HepG2 (cell line): ENCODE data around the gene RBAK. TPM values are rescaled to one million over a fixed set of nuclear protein-coding genes. Genes with fewer than 3 reads are reported as not detected.

Experiments
- ATAC-seq: fragments of 200-7000 bp; cut with Tn5 transposase; 3 replicates; pipeline ENCODE4 v1.9.1; 2020; ENCODE audit warnings: mild to moderate bottlenecking, moderate library complexity
- BruUV-seq: library from RNA; stranded (reverse); fragments of 400-500 nt; replicated peaks from 2 replicates; lab custom pipeline; 2021; lab: Mats Ljungman, UMichigan
- CTCF ChIA-PET: fragments of 300-600 bp; formaldehyde crosslinking; extraction: SDS; loops from one replicate; lab custom pipeline; 2021; ENCODE audit warnings: low total read pairs, inconsistent platforms, low intra/inter-chr PET ratio; lab: Yijun Ruan, JAX
- POLR2A ChIA-PET: fragments of 350-600 bp; sonication (Branson Sonifier 250); formaldehyde crosslinking; loops from one replicate; lab custom pipeline; 2020; ENCODE audit warnings: antibody characterized with exemption, inconsistent platforms; lab: Yijun Ruan, JAX
- DNase-seq: peaks from one replicate; pipeline ENCODE4 v3.0.0-alpha.2; 2015; ENCODE audit warnings: low spot score
- FAIRE-seq: peaks from 3 replicates; lab custom pipeline; 2011; peaks lifted over from hg19 to GRCh38; lab: Jason Lieb, UNC
- H2AFZ ChIP-seq: one replicate; pipeline ENCODE4 v1.6.1; 2011; ENCODE audit warnings: low read length, inconsistent platforms
- H3K27ac ChIP-seq: fragments of 300-600 bp; 3 replicates; pipeline ENCODE4 v1.8.0; 2011; ENCODE audit warnings: mixed run types, mild to moderate bottlenecking, mixed read lengths, low read length, inconsistent platforms; ENCODE audit not compliant: insufficient read depth; ENCODE audit errors: extremely low read length
- H3K27me3 ChIP-seq, 2 experiments: fragments of 200-600 bp in 1 of 2; 2 replicates in 1 of 2; 3 replicates in 1 of 2; pipeline versions ENCODE4 v1.6.0 to v1.8.0; 2011; ENCODE audit warnings: low read length in 2 of 2, mild to moderate bottlenecking in 2 of 2, moderate library complexity in 2 of 2, inconsistent platforms in 1 of 2; ENCODE audit not compliant: insufficient read depth in 2 of 2, control insufficient read depth in 1 of 2
- H3K36me3 ChIP-seq, 2 experiments: fragments of 200-600 bp in 1 of 2; replicated peaks in 1 of 2; 2 replicates in 1 of 2; 3 replicates in 1 of 2; pipeline versions ENCODE4 v1.5.1 to v1.8.0; 2011; ENCODE audit warnings: low read length in 2 of 2, inconsistent platforms in 1 of 2; ENCODE audit not compliant: insufficient read depth in 2 of 2, control insufficient read depth in 1 of 2
- H3K4me1 ChIP-seq: 2 replicates; pipeline ENCODE4 v1.5.1; 2012; ENCODE audit warnings: low read length, inconsistent platforms; ENCODE audit not compliant: insufficient read depth
- H3K4me2 ChIP-seq: 2 replicates; pipeline ENCODE4 v1.6.0; 2011; ENCODE audit warnings: low read depth, low read length, inconsistent platforms
- H3K4me3 ChIP-seq, 3 experiments: fragments of 200-600 bp in 1 of 3; sonication (generic), shearing (Covaris generic) in 1 of 3; replicated peaks in 1 of 3; 2 replicates each; pipeline ENCODE4 v1.5.1; 2011 to 2016; ENCODE audit warnings: low read length in 3 of 3, inconsistent platforms in 2 of 3, low read depth in 2 of 3, mild to moderate bottlenecking in 2 of 3, control low read depth in 1 of 3, mixed read lengths in 1 of 3; ENCODE audit not compliant: insufficient read depth in 1 of 3
- H3K79me2 ChIP-seq: one replicate; pipeline ENCODE4 v1.6.1; 2011; ENCODE audit warnings: low read length, inconsistent platforms; ENCODE audit not compliant: insufficient read depth
- H3K9ac ChIP-seq: 2 replicates; pipeline ENCODE4 v1.6.0; 2011; ENCODE audit warnings: mild to moderate bottlenecking, low read depth, low read length, inconsistent platforms; ENCODE audit not compliant: insufficient read depth
- H3K9me3 ChIP-seq: 2 replicates; pipeline ENCODE4 v1.5.1; 2012; ENCODE audit warnings: mild to moderate bottlenecking, low read length
- H4K20me1 ChIP-seq: 2 replicates; pipeline ENCODE4 v1.6.0; 2011; ENCODE audit warnings: inconsistent platforms, mild to moderate bottlenecking, low read length, moderate library complexity; ENCODE audit not compliant: insufficient read depth
- FOXC1 ChIP-seq: sonication (generic); formaldehyde crosslinking; IDR thresholded peaks from 2 replicates; pipeline ENCODE4 v1.8.0; 2022; ENCODE audit warnings: mild to moderate bottlenecking, missing genetic modification reagents, borderline replicate concordance
- JARID2 ChIP-seq: sonication (generic); formaldehyde crosslinking; IDR thresholded peaks from 2 replicates; pipeline ENCODE4 v1.8.1; 2023; ENCODE audit warnings: missing genetic modification reagents, inconsistent platforms; ENCODE audit not compliant: insufficient replicate concordance
- JUND ChIP-seq: sonication (generic); formaldehyde crosslinking; IDR thresholded peaks from 2 replicates; pipeline ENCODE4 v1.8.0; 2022; ENCODE audit warnings: mild to moderate bottlenecking, missing genetic modification reagents
- RFX3 ChIP-seq: IDR thresholded peaks from 2 replicates; pipeline ENCODE4 v1.6.1; 2016; ENCODE audit warnings: missing biosample characterization, missing genetic modification reagents
- SALL1 ChIP-seq: sonication (generic); formaldehyde crosslinking; IDR thresholded peaks from 2 replicates; pipeline ENCODE4 v1.8.0; 2022; ENCODE audit warnings: mild to moderate bottlenecking, missing genetic modification reagents
- SIX4 ChIP-seq: sonication (generic); formaldehyde crosslinking; IDR thresholded peaks from 2 replicates; pipeline ENCODE4 v1.4.0; 2020; ENCODE audit warnings: missing genetic modification reagents
- SPEN ChIP-seq: sonication (generic); formaldehyde crosslinking; IDR thresholded peaks from 2 replicates; pipeline ENCODE4 v1.5.1; 2020; ENCODE audit warnings: low read depth, mild to moderate bottlenecking, missing genetic modification reagents
- TARDBP ChIP-seq: sonication (generic); formaldehyde crosslinking; IDR thresholded peaks from 2 replicates; pipeline ENCODE4 v1.8.0; 2022; ENCODE audit warnings: mild to moderate bottlenecking, missing genetic modification reagents
- ZFP82 ChIP-seq: sonication (generic); formaldehyde crosslinking; IDR thresholded peaks from 2 replicates; pipeline ENCODE4 v1.5.1; 2020; ENCODE audit warnings: mild to moderate bottlenecking, missing genetic modification reagents, borderline replicate concordance
- ZNF343 ChIP-seq: sonication (generic); formaldehyde crosslinking; IDR thresholded peaks from 2 replicates; pipeline ENCODE4 v1.4.0; 2020; ENCODE audit warnings: mild to moderate bottlenecking, missing genetic modification reagents
- ZNF782 ChIP-seq: sonication (generic); formaldehyde crosslinking; IDR thresholded peaks from 2 replicates; pipeline ENCODE4 v1.4.0; 2020; ENCODE audit warnings: missing genetic modification reagents, mild to moderate bottlenecking, borderline replicate concordance
- WGBS: methylation state at CpG from one replicate; pipeline ENCODE4 v1.1.6; 2017; ENCODE audit warnings: low lambda C conversion rate; 5-methylcytosine and 5-hydroxymethylcytosine counted together
- in situ Hi-C: cut with HindIII; loops from 2 replicates; pipeline ENCODE4 v1.10.0; 2017; ENCODE audit warnings: low pct_unique_long_range_greater_than_20kb; ENCODE audit not compliant: extremely low pct_ligation_motif_present
- intact Hi-C: fragments of 100-400 bp; cut with micrococcal nuclease; formaldehyde crosslinking; loops from one replicate; pipeline ENCODE4 v1.10.0; 2022; ENCODE audit not compliant: unreplicated experiment
- polyA plus RNA-seq, 8 experiments: library from polyadenylated mRNA; depleted of rRNA in 3 of 8; stranded (reverse) in 7 of 8; unstranded in 1 of 8; fragments of >200 nt; fragmentation: Illumina TruSeq in 4 of 8; extraction: Trizol in 4 of 8; gene quantifications; 2 replicates each; pipeline versions ENCODE4 v1.2.1 to v1.2.3, GENCODE V29; 2011 to 2016; ENCODE audit warnings: low read depth in 4 of 8, missing spikeins in 1 of 8, mixed read lengths in 1 of 8; ENCODE audit not compliant: insufficient read depth in 1 of 8
- total RNA-seq, 5 experiments: library from RNA; depleted of rRNA; stranded (reverse); fragments of >200 nt; fragmentation: Illumina TruSeq; extraction: Trizol; gene quantifications; 2 replicates each; pipeline ENCODE4 v1.2.3, GENCODE V29; 2016; ENCODE audit warnings: low read depth in 1 of 5

The RBAK gene
- total and polyA plus RNA-seq, 2 of the 13 experiments (the other 11 are each of a cell fraction or from before 2014, with no cell fraction given), result 4.4 to 11.8 TPM

DNA sequence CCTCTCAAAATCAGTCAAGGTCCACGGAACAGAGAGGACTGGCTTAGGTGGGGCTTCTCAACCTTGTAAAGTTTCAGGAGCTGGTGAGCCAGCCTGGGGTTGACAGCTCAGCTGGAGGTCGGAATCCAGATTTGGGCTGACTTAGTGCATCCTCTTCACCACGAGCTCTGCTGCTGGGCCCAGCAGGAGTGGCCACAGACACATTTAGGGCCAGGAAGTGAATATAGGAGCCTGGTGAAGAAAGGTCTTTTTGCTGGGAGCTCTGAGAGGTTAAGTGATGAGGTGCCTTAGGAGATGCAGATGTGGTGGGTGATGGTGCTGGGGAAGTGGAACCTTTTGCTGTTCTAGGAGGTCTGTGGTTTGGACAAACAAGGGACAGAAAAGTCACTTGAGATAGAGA, 47.4 kb upstream of the RBAK start (continued):
- TF ChIP-seq JARID2 (no peak), JUND (CRISPR knock-in tag) (no peak), ZNF343 (CRISPR knock-in tag) (no peak), TARDBP (CRISPR knock-in tag) (no peak), ZFP82 (CRISPR knock-in tag) (no peak), SIX4 (no peak), ZNF782 (CRISPR knock-in tag) (no peak)

DNA sequence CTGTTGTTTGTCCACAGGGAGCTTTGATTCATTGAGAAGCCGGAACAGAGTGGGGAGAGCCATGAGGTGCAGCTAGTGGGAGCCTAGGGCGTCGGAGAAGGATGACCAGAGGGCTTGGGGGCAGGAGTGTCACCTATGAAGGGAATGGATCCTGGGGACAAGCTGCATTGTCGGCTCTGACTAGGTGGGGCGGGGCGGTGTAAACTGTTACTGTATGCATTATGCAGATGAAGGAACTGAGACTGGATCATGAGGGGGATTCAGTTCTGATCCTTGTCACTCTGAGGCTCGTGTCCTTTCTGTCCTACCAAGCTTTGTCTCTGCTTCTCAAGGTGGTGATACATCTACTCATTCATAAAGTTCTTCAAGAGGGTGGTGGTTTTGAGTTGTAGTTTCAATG, 46.8 kb upstream of the RBAK start:
- Histone ChIP-seq H3K27ac (no peak overlapping the region), H3K9me3 (no peaks in the 10 kb centered on the region), H3K27me3 (no peaks in the 10 kb centered on the region), H2AFZ (no peak overlapping the region), H3K36me3 (peaks cover 21 to 41% of the 10 kb centered on the region in 2 experiments; a peak in 4 of 5 replicates), H3K9ac (no peak overlapping the region), H3K4me1 (no peaks in the 10 kb centered on the region), H4K20me1 (no peaks in the 10 kb centered on the region), H3K79me2 (no peaks in the 10 kb centered on the region), H3K4me3 (no peak overlapping the region), H3K4me2 (no peak overlapping the region)
- intact Hi-C loops (no loop called here), in situ Hi-C loops (no loop called here)
- ATAC-seq (no peak), DNase-seq (no peak), FAIRE-seq (no peak)
- BruUV-seq, result no TSS peak
- 97% methylated on average over 7 of the region's 7 CpGs for WGBS
- CTCF ChIA-PET, result no interaction called here
- POLR2A ChIA-PET, result no interaction called here
- no peak for TF ChIP-seq SPEN
- TF ChIP-seq RFX3 (CRISPR knock-in tag), result no peak
- no peak for TF ChIP-seq FOXC1 (CRISPR knock-in tag)
- TF ChIP-seq SALL1 (CRISPR knock-in tag), result no peak
